Neutrophil (primary cell): ENCODE results near the gene NDUFA3.

ENCODE experiments used
- H3K27ac ChIP-seq: fragments of 200-600 bp; sonication (generic); 2 replicates; pipeline ENCODE4 v1.5.1; 2016; ENCODE audit warnings: mild to moderate bottlenecking, moderate library complexity
- H3K27me3 ChIP-seq: fragments of 200-600 bp; sonication (generic); 2 replicates; pipeline ENCODE4 v1.6.0; 2016; ENCODE audit warnings: mild to moderate bottlenecking
- H3K36me3 ChIP-seq: fragments of 200-600 bp; sonication (generic); 2 replicates; pipeline ENCODE4 v1.5.1; 2017
- H3K4me1 ChIP-seq, 2 experiments: fragments of 200-600 bp in 1 of 2; sonication (generic) in 1 of 2; 1 replicate in 1 of 2; 2 replicates in 1 of 2; pipeline versions ENCODE4 v1.5.1 to v1.6.1; 2013 to 2016; ENCODE audit warnings: low read depth in 1 of 2, low read length in 1 of 2, mild to moderate bottlenecking in 1 of 2, moderate library complexity in 1 of 2; ENCODE audit not compliant: control insufficient read depth in 1 of 2, insufficient read depth in 1 of 2
- H3K4me3 ChIP-seq, 2 experiments: fragments of 200-600 bp in 1 of 2; sonication (generic) in 1 of 2; 1 replicate in 1 of 2; 2 replicates in 1 of 2; pipeline ENCODE4 v1.5.1; 2013 to 2016; ENCODE audit warnings: low read depth in 1 of 2, low read length in 1 of 2, mild to moderate bottlenecking in 1 of 2, moderate library complexity in 1 of 2
- H3K9me3 ChIP-seq: fragments of 200-600 bp; sonication (generic); 2 replicates; pipeline ENCODE4 v1.5.1; 2016
- CTCF ChIP-seq: fragments of 200-600 bp; sonication (generic); IDR thresholded peaks from 2 replicates; pipeline ENCODE4 v1.5.1; 2016; ENCODE audit warnings: antibody characterized with exemption

NDUFA3 gene

DNA sequence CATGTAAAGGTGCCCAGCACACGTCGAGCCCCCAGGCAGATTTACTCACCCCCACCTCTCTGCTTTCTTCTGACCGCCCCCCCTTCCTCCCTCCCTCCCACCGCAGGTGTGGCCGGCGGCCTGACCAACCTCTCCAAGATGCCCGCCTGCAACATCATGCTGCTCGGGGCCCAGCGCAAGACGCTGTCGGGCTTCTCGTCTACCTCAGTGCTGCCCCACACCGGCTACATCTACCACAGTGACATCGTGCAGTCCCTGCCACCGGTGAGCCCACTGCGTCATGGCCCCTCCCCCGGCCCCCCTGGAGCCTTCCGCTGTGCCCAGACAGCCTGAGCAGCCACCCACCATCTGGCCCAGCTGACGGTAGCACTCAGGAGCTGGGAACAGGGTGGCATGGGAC, 21.7 kb downstream of the NDUFA3 start:
- H3K4me1 ChIP-seq = no peaks in the 10 kb centered on the region
- no peak for TF ChIP-seq CTCF
- no peaks in the 10 kb centered on the region for H3K9me3 ChIP-seq
- H3K36me3 ChIP-seq = peaks cover 97% of the 10 kb centered on the region
- H3K27ac ChIP-seq = no peak overlapping the region
- H3K27me3 ChIP-seq = no peaks in the 10 kb centered on the region
- H3K4me3 ChIP-seq = no peak overlapping the region

GRCh38 chr19:54125713-54126112, 23.1 kb downstream of the NDUFA3 start:
- H3K4me1 ChIP-seq = no peaks in the 10 kb centered on the region
- H3K4me3 ChIP-seq = no peak overlapping the region
- no peaks in the 10 kb centered on the region for H3K9me3 ChIP-seq
- no peak for TF ChIP-seq CTCF
- H3K27ac ChIP-seq = no peak overlapping the region
- H3K27me3 ChIP-seq = no peaks in the 10 kb centered on the region
- H3K36me3 ChIP-seq = peaks cover 92% of the 10 kb centered on the region

- H3K36me3 ChIP-seq = peaks cover 90% of the 10 kb centered on the region
Measured at GRCh38 chr19:54127688-54128440, 25.2 kb downstream of the NDUFA3 start.

DNA sequence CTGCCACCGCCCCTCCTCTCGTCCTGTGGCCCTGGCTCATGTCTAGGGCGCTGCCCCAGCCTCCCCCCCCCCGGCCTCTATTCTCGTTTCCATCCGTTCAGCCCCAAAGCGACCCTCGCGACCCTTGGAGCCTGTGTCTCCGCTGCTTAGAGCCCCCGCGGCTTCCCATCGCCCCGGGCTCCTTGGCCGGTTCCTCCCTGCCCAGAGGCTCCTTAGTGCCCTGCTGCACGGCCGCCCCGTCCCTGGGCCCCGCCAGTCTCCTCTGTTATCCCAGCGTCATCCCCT, 25.7 kb downstream of the NDUFA3 start:
- no peak overlapping the region for H3K4me3 ChIP-seq
- H3K27ac ChIP-seq = no peak overlapping the region
- no peaks in the 10 kb centered on the region for H3K9me3 ChIP-seq
- peaks cover 88% of the 10 kb centered on the region for H3K36me3 ChIP-seq
- no peak for TF ChIP-seq CTCF
- no peaks in the 10 kb centered on the region for H3K4me1 ChIP-seq
- H3K27me3 ChIP-seq = no peaks in the 10 kb centered on the region

More at GRCh38 chr19:54127688-54128440, 25.2 kb downstream of the NDUFA3 start:
- H3K27me3 ChIP-seq = no peaks in the 10 kb centered on the region
- no peak for TF ChIP-seq CTCF
- H3K27ac ChIP-seq = no peak overlapping the region
- no peaks in the 10 kb centered on the region for H3K4me1 ChIP-seq
- no peak overlapping the region for H3K4me3 ChIP-seq
- H3K9me3 ChIP-seq = no peaks in the 10 kb centered on the region

DNA sequence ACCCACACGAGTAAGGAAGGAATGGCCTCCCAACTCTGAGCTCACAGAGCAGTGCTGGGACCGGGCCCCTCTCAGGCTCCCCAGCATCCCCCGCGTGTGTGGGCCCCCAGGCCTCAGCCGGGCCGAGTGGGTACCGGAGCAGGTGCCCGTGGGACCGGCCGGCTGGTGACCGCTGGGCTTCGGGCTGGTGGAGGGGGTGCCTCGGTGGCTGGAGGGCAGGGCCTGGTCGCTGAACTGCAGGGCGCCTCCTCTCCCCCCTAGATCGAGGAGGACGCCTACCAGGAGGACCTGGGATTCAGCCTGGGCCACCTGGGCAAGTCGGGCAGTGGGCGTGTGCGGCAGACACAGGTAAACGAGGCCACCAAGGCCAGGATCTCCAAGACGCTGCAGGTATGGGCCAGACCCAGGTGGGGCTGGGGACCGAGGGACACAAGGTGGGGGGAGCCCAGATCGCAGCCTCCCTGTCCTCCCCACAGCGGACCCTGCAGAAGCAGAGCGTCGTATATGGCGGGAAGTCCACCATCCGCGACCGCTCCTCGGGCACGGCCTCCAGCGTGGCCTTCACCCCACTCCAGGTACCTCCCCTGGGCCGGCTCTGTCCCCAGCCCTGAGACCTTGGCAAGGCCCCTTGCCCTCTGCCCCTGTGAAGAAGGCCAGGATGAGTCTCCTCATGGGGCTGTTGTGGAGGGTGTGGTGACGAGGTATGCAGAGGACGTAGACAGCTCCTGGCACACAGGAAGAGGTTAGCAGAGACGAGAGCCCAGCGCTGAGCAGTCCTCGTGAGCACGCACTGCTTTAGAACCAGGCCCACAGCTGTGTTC, 26.4 kb downstream of the NDUFA3 start:
- Histone ChIP-seq H3K4me3 (no peak overlapping the region), H3K9me3 (no peaks in the 10 kb centered on the region), H3K27ac (no peak overlapping the region), H3K36me3 (peaks cover 82% of the 10 kb centered on the region), H3K27me3 (no peaks in the 10 kb centered on the region), H3K4me1 (no peaks in the 10 kb centered on the region)
- no peak for TF ChIP-seq CTCF
